ENCODE results near the gene KCTD11. TPM values are rescaled to one million over a fixed set of nuclear protein-coding genes. Genes with fewer than 3 reads are reported as not detected.

KCTD11 gene
- total and polyA plus RNA-seq, 2 of the 13 experiments (the other 11 are each of a cell fraction or from before 2014, with no cell fraction given) = 1.6 to 2.6 TPM

- TF ChIP-seq TBP (CRISPR knock-in tag; IDR thresholded peaks at IDR 0.05) (no peak), ZNF772 (CRISPR knock-in tag; IDR thresholded peaks at IDR 0.05) (peak; percentile 61; the same call in 1 of the 2 replicates), YY1 (IDR thresholded peaks at IDR 0.05; ENCODE audit: insufficient read depth, insufficient replicate concordance, low read depth, low read length) (peak; percentile 81), ZNF414 (CRISPR knock-in tag; IDR thresholded peaks at IDR 0.05) (no peak), PATZ1 (CRISPR knock-in tag; IDR thresholded peaks at IDR 0.05) (peak; percentile 81), ARID3A (IDR thresholded peaks at IDR 0.05; ENCODE audit: low read depth, low read length) (peak; percentile 35; the same call in 1 of the 2 replicates), CREB1 (IDR thresholded peaks at IDR 0.05) (peak; percentile 92), CREB1 (CRISPR knock-in tag; IDR thresholded peaks at IDR 0.05) (peak; percentile 77), GABPA (IDR thresholded peaks at IDR 0.05; ENCODE audit: low read depth, low read length) (no peak), GABPA (CRISPR knock-in tag; IDR thresholded peaks at IDR 0.05; ENCODE audit: low read depth) (peak; percentile 68; the same call in 1 of the 2 replicates), ARID5B (CRISPR knock-in tag; IDR thresholded peaks at IDR 0.05) (0 out of 2 replicates have a peak, but pooled peaks have one; percentile 5), HMG20B (CRISPR knock-in tag; conservative IDR thresholded peaks at IDR 0.05) (no peak), HNF4G (IDR thresholded peaks at IDR 0.05; ENCODE audit: borderline replicate concordance, low read depth, low read length) (0 out of 2 replicates have a peak, but pooled peaks have one; percentile 18), HNF4G (CRISPR knock-in tag; IDR thresholded peaks at IDR 0.05; ENCODE audit: borderline replicate concordance, low read depth) (no peak), THRA (CRISPR knock-in tag; IDR thresholded peaks at IDR 0.05; ENCODE audit: borderline replicate concordance) (no peak), ZNF580 (CRISPR knock-in tag; IDR thresholded peaks at IDR 0.05; ENCODE audit: borderline replicate concordance, low read depth) (0 out of 2 replicates have a peak, but pooled peaks have one; percentile 30), DR1 (CRISPR knock-in tag; IDR thresholded peaks at IDR 0.05) (peak; percentile 63), AGO2 (optimal IDR thresholded peaks at IDR 0.05; ENCODE audit: low read depth, low read length) (no peak), YEATS4 (CRISPR knock-in tag; IDR thresholded peaks at IDR 0.05; ENCODE audit: borderline replicate concordance) (peak; percentile 20; the same call in 1 of the 2 replicates)
Measured at GRCh38 chr17:7306911-7307685, 44.9 kb upstream of the KCTD11 start, which contains the start of gene EIF5A (continued).
